K562 (cell line): Measurements from ENCODE around the gene CPNE9. TPM values are rescaled to one million over a fixed set of nuclear protein-coding genes. Genes with fewer than 3 reads are reported as not detected.

Experiments
- ATAC-seq: fragments of 200-7000 bp; cut with Tn5 transposase; 3 replicates; pipeline ENCODE4 v1.9.1; 2020; ENCODE audit warnings: moderate library complexity
- BruUV-seq: library from RNA; stranded (reverse); fragments of 400-500 nt; replicated peaks from 2 replicates; lab custom pipeline; 2021; lab: Mats Ljungman, UMichigan
- CTCF ChIA-PET: fragments of 300-600 bp; formaldehyde crosslinking; extraction: SDS; loops from one replicate; lab custom pipeline; 2021; ENCODE audit warnings: low intra/inter-chr PET ratio; lab: Yijun Ruan, JAX
- POLR2A ChIA-PET: fragments of 300-600, 350-650 bp; sonication (Branson Sonifier 250); formaldehyde crosslinking; extraction: SDS; loops from one replicate; lab custom pipeline; 2021; ENCODE audit warnings: antibody characterized with exemption, inconsistent platforms; lab: Yijun Ruan, JAX
- DNase-seq, 4 experiments: peaks; one replicate each; pipeline versions ENCODE4 v3.0.0 to v3.0.0-alpha.2; 2011 to 2018; ENCODE audit warnings: low spot score in 3 of 4, mixed read lengths in 3 of 4; ENCODE audit errors: extremely low read depth in 1 of 4
- FAIRE-seq: peaks from 2 replicates; lab custom pipeline; 2011; peaks lifted over from hg19 to GRCh38; lab: Jason Lieb, UNC
- H2AFZ ChIP-seq: 2 replicates; pipeline ENCODE4 v1.6.0; 2011; ENCODE audit warnings: low read depth, low read length, control low read depth, inconsistent platforms
- H3K27ac ChIP-seq: fragments of 200-600 bp; 3 replicates; pipeline ENCODE4 v1.8.0; 2011; ENCODE audit warnings: low read depth, mild to moderate bottlenecking, control low read depth, inconsistent platforms, low read length, moderate library complexity, mixed read lengths; ENCODE audit errors: extremely low read depth
- H3K27me3 ChIP-seq, 2 experiments: fragments of 300-600 bp in 1 of 2; 2 replicates in 1 of 2; 3 replicates in 1 of 2; pipeline versions ENCODE4 v1.6.0 to v1.8.0; 2011; ENCODE audit warnings: inconsistent platforms in 2 of 2, low read length in 2 of 2, mild to moderate bottlenecking in 1 of 2, mixed read lengths in 1 of 2, moderate library complexity in 1 of 2; ENCODE audit not compliant: control insufficient read depth in 2 of 2, insufficient read depth in 2 of 2
- H3K36me3 ChIP-seq: fragments of 300-600 bp; 3 replicates; pipeline ENCODE4 v1.8.0; 2011; ENCODE audit warnings: mild to moderate bottlenecking, low read length, inconsistent platforms; ENCODE audit not compliant: control insufficient read depth, insufficient read depth
- H3K4me1 ChIP-seq, 2 experiments: fragments of 200-600 bp in 1 of 2; replicated peaks in 1 of 2; 2 replicates in 1 of 2; 3 replicates in 1 of 2; pipeline versions ENCODE4 v1.5.1 to v1.8.0; 2011; ENCODE audit warnings: inconsistent platforms in 2 of 2, low read length in 2 of 2, mild to moderate bottlenecking in 1 of 2, mixed read lengths in 1 of 2, moderate library complexity in 1 of 2; ENCODE audit not compliant: control insufficient read depth in 2 of 2, insufficient read depth in 2 of 2
- H3K4me2 ChIP-seq: 2 replicates; pipeline ENCODE4 v1.6.1; 2011; ENCODE audit warnings: low read length, control low read depth, inconsistent platforms, mixed read lengths; ENCODE audit not compliant: insufficient read depth
- H3K4me3 ChIP-seq: fragments of 200-600 bp; sonication (generic), shearing (Covaris generic); 2 replicates; pipeline ENCODE4 v1.5.1; 2016; ENCODE audit warnings: control low read depth, inconsistent platforms
- H3K79me2 ChIP-seq: fragments of 200-600 bp; 3 replicates; pipeline ENCODE4 v1.8.0; 2011; ENCODE audit warnings: low read length, inconsistent platforms; ENCODE audit not compliant: control insufficient read depth, insufficient read depth
- H3K9ac ChIP-seq, 2 experiments: 2 replicates each; pipeline versions ENCODE4 v1.6.0 to v1.6.1; 2011; ENCODE audit warnings: low read depth in 2 of 2, low read length in 2 of 2, control low read depth in 1 of 2, inconsistent platforms in 1 of 2, mild to moderate bottlenecking in 1 of 2, mixed read lengths in 1 of 2; ENCODE audit not compliant: insufficient read depth in 1 of 2
- H3K9me1 ChIP-seq: one replicate; pipeline ENCODE4 v1.6.0; 2011; ENCODE audit warnings: inconsistent platforms, mild to moderate bottlenecking, low read length, moderate library complexity; ENCODE audit not compliant: control insufficient read depth, insufficient read depth
- H3K9me3 ChIP-seq: replicated peaks from 2 replicates; pipeline ENCODE4 v1.5.1; 2011; ENCODE audit warnings: low read depth, low read length, inconsistent platforms; ENCODE audit not compliant: control insufficient read depth, insufficient read depth
- H4K20me1 ChIP-seq: replicated peaks from 2 replicates; pipeline ENCODE4 v1.6.1; 2011; ENCODE audit warnings: low read length, inconsistent platforms, mixed read lengths; ENCODE audit not compliant: control insufficient read depth, insufficient read depth
- ATF7 ChIP-seq: fragments of 450-650 bp; IDR thresholded peaks from 2 replicates; pipeline ENCODE4 v1.7.1; 2014; ENCODE audit warnings: mild to moderate bottlenecking, moderate library complexity
- CEBPB ChIP-seq: fragments of 450-650 bp; IDR thresholded peaks from 2 replicates; pipeline ENCODE4 v1.6.1; 2016; ENCODE audit warnings: missing genetic modification characterization, missing compliant biosample characterization
- HDGF ChIP-seq: fragments of 450-650 bp; IDR thresholded peaks from 2 replicates; pipeline ENCODE4 v1.6.1; 2016
- SOX6 ChIP-seq: fragments of 450-650 bp; IDR thresholded peaks from 2 replicates; pipeline ENCODE4 v1.6.1; 2014; ENCODE audit warnings: mild to moderate bottlenecking
- TAF1 ChIP-seq: IDR thresholded peaks from 2 replicates; pipeline ENCODE4 v1.6.1; 2011; ENCODE audit warnings: mild to moderate bottlenecking, low read length, moderate library complexity; ENCODE audit not compliant: insufficient read depth, control insufficient read depth, severe bottlenecking; ENCODE audit errors: extremely low read depth
- WHSC1 ChIP-seq: IDR thresholded peaks from one replicate; pipeline ENCODE4 v1.6.1; 2012; ENCODE audit warnings: low read length, control low read depth, inconsistent platforms
- ZBTB49 ChIP-seq: sonication (generic); formaldehyde crosslinking; IDR thresholded peaks from 2 replicates; pipeline ENCODE4 v1.8.0; 2022; ENCODE audit warnings: missing genetic modification reagents, mild to moderate bottlenecking, borderline replicate concordance
- ZNF23 ChIP-seq: fragments of 250-450 bp; sonication (Bioruptor Pico); IDR thresholded peaks from 2 replicates; pipeline ENCODE4 v1.4.0; 2020; ENCODE audit warnings: mild to moderate bottlenecking
- WGBS: fragments of 100-300 bp; shearing (Covaris generic); methylation state at CpG from one replicate; pipeline ENCODE4 v1.1.6; 2016; ENCODE audit warnings: low coverage, mixed read lengths; ENCODE audit not compliant: insufficient coverage; ENCODE audit errors: missing lambda C conversion rate; 5-methylcytosine and 5-hydroxymethylcytosine counted together
- in situ Hi-C: fragments of 300-500 bp; cut with MboI; formaldehyde crosslinking; loops from 4 replicates; pipeline ENCODE4 v1.15.0; 2018; ENCODE audit warnings: inconsistent platforms, mixed read lengths
- intact Hi-C: fragments of 100-400 bp; cut with micrococcal nuclease; formaldehyde crosslinking; loops from 2 replicates; pipeline ENCODE4 v1.14.2; 2022
- polyA plus RNA-seq, 8 experiments: library from polyadenylated mRNA; depleted of rRNA in 4 of 8; stranded (reverse) in 5 of 8; unstranded in 3 of 8; fragments of >200 nt; fragmentation: Nextera tagmentation in 2 of 8; fragmentation: Illumina TruSeq in 1 of 8; extraction: Ambion mirVana in 2 of 8; extraction: Trizol in 1 of 8; gene quantifications; 2 replicates each; pipeline versions ENCODE4 v1.2.1 to v1.2.3, GENCODE V29; 2011 to 2014; ENCODE audit warnings: inconsistent platforms in 1 of 8, missing spikeins in 1 of 8
- total RNA-seq, 7 experiments: library from RNA; depleted of rRNA in 6 of 7; stranded (reverse); fragments of >200 nt in 6 of 7; fragmentation: Illumina TruSeq in 2 of 7; extraction: Trizol in 2 of 7; gene quantifications; 2 replicates each; pipeline versions ENCODE4 v1.2.1 to v1.2.3, GENCODE V29; 2011 to 2021; ENCODE audit warnings: low replicate concordance in 1 of 7
- TF ChIP-seq, protein P1 (sequence below): sonication (generic); formaldehyde crosslinking; IDR thresholded peaks from 2 replicates; pipeline ENCODE4 v1.8.1; 2023; ENCODE audit warnings: mild to moderate bottlenecking, missing genetic modification reagents
- TF ChIP-seq, protein P2 (sequence below): sonication (generic); formaldehyde crosslinking; IDR thresholded peaks from 2 replicates; pipeline ENCODE4 v1.9.0; 2022; ENCODE audit warnings: mild to moderate bottlenecking, missing genetic modification reagents

The CPNE9 gene
- total and polyA plus RNA-seq, 9 of the 15 experiments (the other 6 are each of a cell fraction or from before 2014, with no cell fraction given) = 0.22 to 0.56 (median 0.29) TPM; not detected in 3

DNA sequence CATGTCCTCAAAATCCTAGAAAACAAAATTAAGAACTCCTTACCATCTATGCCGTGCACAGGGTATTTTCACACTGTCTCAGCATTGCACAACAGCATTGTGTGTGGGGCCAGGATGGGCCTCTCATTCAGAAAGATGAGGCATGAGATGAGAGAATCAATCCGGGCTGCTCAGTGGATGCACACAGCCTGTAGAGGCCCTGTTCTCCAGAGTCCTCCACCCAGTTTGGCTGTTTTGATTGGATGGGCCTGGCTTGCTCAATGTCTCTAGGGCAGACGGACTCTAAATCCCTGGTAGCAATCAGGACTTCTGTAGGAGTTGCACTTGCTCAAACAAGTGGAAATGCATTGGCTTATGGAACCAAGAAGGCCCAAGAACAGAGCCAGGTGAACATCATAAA lies 20.2 kb upstream of the CPNE9 start:
- TF ChIP-seq ATF7 (no peak), CEBPB (tag) (peak; percentile 43)
- no peaks in the 10 kb centered on the region for H3K9me1 ChIP-seq
- H3K9me3 ChIP-seq = no peaks in the 10 kb centered on the region
- H3K9ac ChIP-seq = no peak overlapping the region
- ChIA-PET CTCF (no interaction called here), POLR2A (interaction anchor here (1.3 kb wide), 1 partner anchor 24 kb away, joined by 4 read pairs; no protein-coding TSS in a partner anchor)
- 72% methylated on average over 3 of the region's 3 CpGs for WGBS
- no peak overlapping the region for H3K4me3 ChIP-seq
- no peak for FAIRE-seq
- no peaks in the 10 kb centered on the region for H3K27me3 ChIP-seq
- H2AFZ ChIP-seq = no peak overlapping the region
- H4K20me1 ChIP-seq = no peaks in the 10 kb centered on the region; the same call in 1 of the 2 replicates
- H3K79me2 ChIP-seq = no peaks in the 10 kb centered on the region
- no TSS peak for BruUV-seq
- in situ Hi-C loops (no loop called here), intact Hi-C loops (no loop called here)
- ATAC-seq = no peak
- DNase-seq = no peak
- peaks cover 92% of the 10 kb centered on the region; the same call in 2 of the 3 replicates for H3K36me3 ChIP-seq
- H3K4me1 ChIP-seq = no peaks in the 10 kb centered on the region; a peak in 2 of 5 replicates
- H3K27ac ChIP-seq = no peak overlapping the region
- H3K4me2 ChIP-seq = no peak overlapping the region

DNA sequence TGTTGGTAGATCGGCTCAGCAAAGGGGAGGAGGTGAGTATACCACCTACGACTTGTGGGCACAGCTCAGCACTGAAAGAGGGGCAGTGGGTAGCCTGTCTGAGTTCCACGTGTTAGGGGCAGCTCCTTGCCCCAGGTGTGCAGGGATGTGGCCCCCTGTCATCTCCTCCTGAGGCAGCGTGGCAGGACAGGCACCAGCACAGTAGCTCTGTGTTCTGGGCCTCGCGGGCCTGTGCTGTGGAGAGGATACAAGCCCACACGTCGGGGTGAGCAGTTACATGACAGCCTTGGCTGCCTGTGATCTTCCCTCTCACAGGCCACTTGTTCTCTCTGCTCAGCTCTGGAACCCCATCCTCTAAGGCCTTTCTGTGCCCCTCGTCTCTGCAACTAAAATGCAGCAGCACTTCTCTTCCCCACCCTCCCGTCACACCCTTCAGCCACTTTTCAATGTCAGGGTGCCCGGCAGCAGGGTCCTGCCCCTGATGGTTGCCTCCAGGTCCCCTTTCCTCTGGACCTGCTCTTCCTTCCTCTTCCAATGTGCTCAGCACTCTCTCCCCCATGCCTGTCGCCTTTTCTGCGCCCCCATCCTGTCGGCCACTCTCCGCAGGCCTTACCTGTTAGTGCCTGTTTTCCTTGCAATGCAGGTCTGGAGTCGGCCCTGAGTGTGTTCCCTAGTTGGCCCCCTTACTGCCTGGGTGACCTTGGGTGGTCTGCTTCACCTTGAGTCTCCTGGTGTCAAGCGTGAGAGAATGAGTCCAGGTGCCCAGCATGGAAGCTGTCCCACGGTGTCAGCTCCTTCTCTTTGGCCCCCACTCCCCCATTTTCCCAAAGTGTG lies 18.2 kb upstream of the CPNE9 start:
- H3K9ac ChIP-seq = peak overlapping the region in 1 of 2 experiments; percentile 61; a peak in 2 of 4 replicates
- no peaks in the 10 kb centered on the region; the same call in 1 of the 2 replicates for H4K20me1 ChIP-seq
- H3K27ac ChIP-seq = no peak overlapping the region
- CTCF ChIA-PET = no interaction called here
- H3K36me3 ChIP-seq = peaks cover 94% of the 10 kb centered on the region; the same call in 2 of the 3 replicates
- no peak overlapping the region for H3K4me3 ChIP-seq
- no peaks in the 10 kb centered on the region for H3K9me3 ChIP-seq
- POLR2A ChIA-PET = interaction anchor here (0.6 to 1.4 kb wide), 5 partner anchors 9 to 87 kb away, joined by 3 to 4 read pairs (median 4); no protein-coding TSS in a partner anchor
- FAIRE-seq = no peak
- no peak for DNase-seq
- no peak overlapping the region for H2AFZ ChIP-seq
- ATAC-seq = no peak
- no TSS peak for BruUV-seq
- no peaks in the 10 kb centered on the region for H3K9me1 ChIP-seq
- H3K27me3 ChIP-seq = no peaks in the 10 kb centered on the region
- peaks cover 2 to 6% of the 10 kb centered on the region in 2 experiments; a peak in 3 of 5 replicates for H3K4me1 ChIP-seq
- H3K79me2 ChIP-seq = no peaks in the 10 kb centered on the region
- intact Hi-C loops = no loop called here
- H3K4me2 ChIP-seq = no peak overlapping the region
- in situ Hi-C loops = no loop called here
- 85% methylated on average over 18 of the region's 18 CpGs for WGBS
- TF ChIP-seq WHSC1 = no peak
- no peak for TF ChIP-seq TAF1
- no peak for TF ChIP-seq ZNF23 (CRISPR knock-in tag)
- TF ChIP-seq, protein P1, sequence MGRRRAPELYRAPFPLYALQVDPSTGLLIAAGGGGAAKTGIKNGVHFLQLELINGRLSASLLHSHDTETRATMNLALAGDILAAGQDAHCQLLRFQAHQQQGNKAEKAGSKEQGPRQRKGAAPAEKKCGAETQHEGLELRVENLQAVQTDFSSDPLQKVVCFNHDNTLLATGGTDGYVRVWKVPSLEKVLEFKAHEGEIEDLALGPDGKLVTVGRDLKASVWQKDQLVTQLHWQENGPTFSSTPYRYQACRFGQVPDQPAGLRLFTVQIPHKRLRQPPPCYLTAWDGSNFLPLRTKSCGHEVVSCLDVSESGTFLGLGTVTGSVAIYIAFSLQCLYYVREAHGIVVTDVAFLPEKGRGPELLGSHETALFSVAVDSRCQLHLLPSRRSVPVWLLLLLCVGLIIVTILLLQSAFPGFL (CRISPR knock-in tag) = no peak
- TF ChIP-seq SOX6 = no peak
- TF ChIP-seq, protein P2, sequence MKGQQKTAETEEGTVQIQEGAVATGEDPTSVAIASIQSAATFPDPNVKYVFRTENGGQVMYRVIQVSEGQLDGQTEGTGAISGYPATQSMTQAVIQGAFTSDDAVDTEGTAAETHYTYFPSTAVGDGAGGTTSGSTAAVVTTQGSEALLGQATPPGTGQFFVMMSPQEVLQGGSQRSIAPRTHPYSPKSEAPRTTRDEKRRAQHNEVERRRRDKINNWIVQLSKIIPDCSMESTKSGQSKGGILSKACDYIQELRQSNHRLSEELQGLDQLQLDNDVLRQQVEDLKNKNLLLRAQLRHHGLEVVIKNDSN = no peak
- no peak for TF ChIP-seq ZBTB49 (CRISPR knock-in tag)
- TF ChIP-seq HDGF = no peak
